Adrenal gland (tissue), 5 donors: ENCODE measurements around the gene MLH3.

Experiments
- POLR2A ChIP-seq, 2 donors: fragments of 450-650 bp; IDR thresholded peaks; one replicate each; pipeline ENCODE4 v1.6.1; 2017; ENCODE audit warnings: antibody characterized with exemption in 2 of 2, mild to moderate bottlenecking in 2 of 2, moderate library complexity in 1 of 2
- TF ChIP-seq, protein P1 (sequence below), 6 experiments: fragments of 450-650 bp in 4 of 6; fragments of 200-600 bp in 2 of 6; sonication (generic) in 1 of 6; IDR thresholded peaks; 1 replicate in 5 of 6; 2 replicates in 1 of 6; pipeline versions ENCODE4 v1.5.1 to v1.8.0; 2016 to 2021; ENCODE audit warnings: antibody characterized with exemption in 6 of 6, mild to moderate bottlenecking in 2 of 6, moderate library complexity in 1 of 6
- donor health status: DM: no; HTN: no; CAD: no.

DNA sequence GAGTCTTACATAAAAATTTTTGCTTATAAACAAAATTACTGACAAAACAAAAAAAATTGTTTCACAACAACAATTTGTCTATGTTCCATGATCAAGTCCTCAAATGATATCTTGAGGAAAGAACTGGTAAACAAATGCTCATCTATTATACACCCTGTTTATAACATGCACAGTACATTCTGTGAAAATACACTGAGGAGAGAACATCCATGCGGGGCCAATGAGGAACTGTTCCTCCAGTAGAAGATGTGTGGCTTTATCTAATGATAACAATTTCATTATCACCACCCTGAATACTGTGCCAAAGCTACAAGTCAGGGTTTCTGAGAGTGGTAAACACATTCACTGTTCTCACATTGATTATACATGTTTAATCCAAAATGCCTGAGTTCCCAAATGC is 10.8 kb downstream of the MLH3 start:
- TF ChIP-seq, protein P1, sequence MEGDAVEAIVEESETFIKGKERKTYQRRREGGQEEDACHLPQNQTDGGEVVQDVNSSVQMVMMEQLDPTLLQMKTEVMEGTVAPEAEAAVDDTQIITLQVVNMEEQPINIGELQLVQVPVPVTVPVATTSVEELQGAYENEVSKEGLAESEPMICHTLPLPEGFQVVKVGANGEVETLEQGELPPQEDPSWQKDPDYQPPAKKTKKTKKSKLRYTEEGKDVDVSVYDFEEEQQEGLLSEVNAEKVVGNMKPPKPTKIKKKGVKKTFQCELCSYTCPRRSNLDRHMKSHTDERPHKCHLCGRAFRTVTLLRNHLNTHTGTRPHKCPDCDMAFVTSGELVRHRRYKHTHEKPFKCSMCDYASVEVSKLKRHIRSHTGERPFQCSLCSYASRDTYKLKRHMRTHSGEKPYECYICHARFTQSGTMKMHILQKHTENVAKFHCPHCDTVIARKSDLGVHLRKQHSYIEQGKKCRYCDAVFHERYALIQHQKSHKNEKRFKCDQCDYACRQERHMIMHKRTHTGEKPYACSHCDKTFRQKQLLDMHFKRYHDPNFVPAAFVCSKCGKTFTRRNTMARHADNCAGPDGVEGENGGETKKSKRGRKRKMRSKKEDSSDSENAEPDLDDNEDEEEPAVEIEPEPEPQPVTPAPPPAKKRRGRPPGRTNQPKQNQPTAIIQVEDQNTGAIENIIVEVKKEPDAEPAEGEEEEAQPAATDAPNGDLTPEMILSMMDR (IDR thresholded peaks at IDR 0.05) = no peak
- no peak for TF ChIP-seq POLR2A (IDR thresholded peaks at IDR 0.05)
